HUES6 (cell line): ENCODE results near the gene CCNG1.
"Not testable (repeated sequence)": the region's sequence is repeated elsewhere in the genome, so short reads cannot be mapped to it uniquely, and the experiment has no call there.

Source experiments
- H3K27ac ChIP-seq: 2 replicates; pipeline ENCODE4 v1.7.0; 2013; ENCODE audit warnings: low read depth, mild to moderate bottlenecking, low read length, inconsistent platforms
- H3K27me3 ChIP-seq: 2 replicates; pipeline ENCODE4 v1.6.1; 2013; ENCODE audit warnings: low read length; ENCODE audit not compliant: control insufficient read depth, insufficient read depth
- H3K36me3 ChIP-seq: 2 replicates; pipeline ENCODE4 v1.6.1; 2013; ENCODE audit warnings: low read length; ENCODE audit not compliant: control insufficient read depth, insufficient read depth
- H3K4me1 ChIP-seq: 2 replicates; pipeline ENCODE4 v1.6.1; 2013; ENCODE audit warnings: low read length; ENCODE audit not compliant: control insufficient read depth, insufficient read depth
- H3K4me3 ChIP-seq: 2 replicates; pipeline ENCODE4 v1.5.1; 2013; ENCODE audit warnings: low read depth, low read length
- H3K9ac ChIP-seq: one replicate; pipeline ENCODE4 v1.6.1; 2013; ENCODE audit warnings: mild to moderate bottlenecking, low read length
- H3K9me3 ChIP-seq: 2 replicates; pipeline ENCODE4 v1.6.1; 2013; ENCODE audit warnings: low read depth, low read length; ENCODE audit not compliant: control insufficient read depth, insufficient read depth

The CCNG1 gene

GRCh38 chr5:163409384-163409783 is 28.0 kb upstream of the CCNG1 start:
- no peaks in the 10 kb centered on the region for H3K9me3 ChIP-seq
- H3K36me3 ChIP-seq: no peaks in the 10 kb centered on the region
- H3K27ac ChIP-seq: no peak overlapping the region
- H3K4me3 ChIP-seq: no peak overlapping the region
- H3K4me1 ChIP-seq: peaks cover 5% of the 10 kb centered on the region; the same call in 1 of the 2 replicates
- H3K27me3 ChIP-seq: no peaks in the 10 kb centered on the region
- H3K9ac ChIP-seq: no peak overlapping the region

GRCh38 chr5:163410505-163410904 is 26.9 kb upstream of the CCNG1 start:
- H3K27ac ChIP-seq: no peak overlapping the region
- H3K27me3 ChIP-seq: no peaks in the 10 kb centered on the region

DNA sequence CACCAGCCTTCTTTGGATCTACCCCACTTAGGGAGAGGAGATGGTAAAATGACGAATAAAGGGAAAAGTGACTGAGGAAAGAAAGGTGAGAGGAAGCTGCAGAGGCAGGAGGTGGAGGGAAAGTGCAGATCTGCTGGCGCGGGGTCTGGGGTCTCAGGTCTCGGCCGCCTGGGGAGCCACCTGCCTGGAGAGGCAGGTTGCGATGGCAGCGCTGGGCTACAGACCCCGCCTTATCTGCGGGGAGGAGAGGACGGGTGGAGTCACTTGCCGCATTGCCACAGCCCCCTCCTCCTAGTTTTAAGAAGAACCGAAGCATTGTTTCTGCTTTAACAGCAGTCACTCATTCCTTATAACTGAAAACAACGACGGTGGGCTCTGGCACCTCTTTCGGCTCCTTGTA is 21.7 kb upstream of the CCNG1 start:
- not testable (repeated sequence) for H3K27me3 ChIP-seq, H3K9ac ChIP-seq, H3K27ac ChIP-seq, H3K36me3 ChIP-seq, H3K9me3 ChIP-seq
- Histone ChIP-seq H3K4me3 (peak overlapping the region; percentile 12), H3K4me1 (peaks cover 11% of the 10 kb centered on the region; the same call in 1 of the 2 replicates)

More at GRCh38 chr5:163410505-163410904, 26.9 kb upstream of the CCNG1 start:
- no peaks in the 10 kb centered on the region for H3K9me3 ChIP-seq
- no peak overlapping the region for H3K9ac ChIP-seq
- H3K36me3 ChIP-seq: no peaks in the 10 kb centered on the region
- peaks cover 7% of the 10 kb centered on the region; the same call in 1 of the 2 replicates for H3K4me1 ChIP-seq
- H3K4me3 ChIP-seq: no peak overlapping the region

DNA sequence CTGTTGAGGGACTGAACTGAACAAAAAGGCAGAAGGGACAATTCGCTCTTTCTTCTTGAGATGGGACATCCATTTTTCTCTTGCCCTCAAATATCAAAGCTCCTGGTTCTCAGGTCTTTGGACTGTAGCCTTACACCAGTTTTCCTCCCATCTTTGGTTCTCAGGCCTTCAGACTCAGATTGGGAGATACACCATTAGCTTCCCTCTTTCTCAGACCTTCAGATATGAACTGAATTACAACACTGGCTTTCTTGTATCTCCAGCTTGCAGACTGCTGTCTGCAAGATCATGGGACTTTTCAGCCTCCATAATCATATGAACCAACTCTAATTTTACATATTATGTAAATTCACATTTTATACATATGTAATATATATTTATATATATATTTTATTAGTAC is 12.6 kb upstream of the CCNG1 start:
- Histone ChIP-seq H3K4me1 (no peaks in the 10 kb centered on the region), H3K9me3 (no peaks in the 10 kb centered on the region), H3K27me3 (no peaks in the 10 kb centered on the region), H3K9ac (no peak overlapping the region), H3K4me3 (no peak overlapping the region), H3K36me3 (no peaks in the 10 kb centered on the region), H3K27ac (no peak overlapping the region)

GRCh38 chr5:163426128-163426527 is 11.3 kb upstream of the CCNG1 start:
- H3K4me1 ChIP-seq, H3K36me3 ChIP-seq, H3K27me3 ChIP-seq, H3K27ac ChIP-seq, H3K9me3 ChIP-seq, H3K9ac ChIP-seq, H3K4me3 ChIP-seq: not testable (repeated sequence)

- no peak overlapping the region for H3K9ac ChIP-seq
- peaks cover 10% of the 10 kb centered on the region; the same call in 1 of the 2 replicates for H3K4me1 ChIP-seq
- no peak overlapping the region for H3K27ac ChIP-seq
- H3K9me3 ChIP-seq: no peaks in the 10 kb centered on the region
- no peaks in the 10 kb centered on the region for H3K27me3 ChIP-seq
- H3K4me3 ChIP-seq: no peak overlapping the region
- no peaks in the 10 kb centered on the region for H3K36me3 ChIP-seq
These were observed 4.9 kb upstream of the CCNG1 start for GRCh38 chr5:163432544-163432943.

DNA sequence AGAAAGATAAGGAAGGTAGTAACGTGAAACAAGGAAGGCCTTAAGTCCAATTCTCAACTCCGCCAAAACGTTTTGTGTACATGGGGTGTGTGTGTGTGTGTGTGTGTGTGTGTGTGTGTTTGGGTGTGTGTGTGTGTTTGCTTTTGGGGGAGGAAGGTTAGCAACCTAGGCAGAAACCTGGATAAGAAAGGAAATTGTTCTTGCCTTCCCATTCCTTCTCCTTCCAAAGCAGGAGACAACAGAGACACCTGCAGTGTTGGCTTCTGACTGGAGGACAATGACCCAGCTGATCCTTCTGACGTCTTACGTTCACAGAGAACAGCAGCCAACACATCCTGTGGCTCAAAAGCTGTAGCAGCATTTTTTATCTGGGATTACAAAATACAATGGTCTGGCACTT is 4.1 kb upstream of the CCNG1 start:
- Histone ChIP-seq H3K27ac (no peak overlapping the region), H3K9me3 (no peaks in the 10 kb centered on the region), H3K9ac (no peak overlapping the region), H3K4me1 (peaks cover 10% of the 10 kb centered on the region; the same call in 1 of the 2 replicates), H3K27me3 (no peaks in the 10 kb centered on the region), H3K4me3 (no peak overlapping the region), H3K36me3 (peaks cover 2% of the 10 kb centered on the region)

GRCh38 chr5:163434401-163434866 is 3.0 kb upstream of the CCNG1 start:
- no peaks in the 10 kb centered on the region for H3K9me3 ChIP-seq
- peaks cover 12% of the 10 kb centered on the region for H3K36me3 ChIP-seq
- H3K27ac ChIP-seq: no peak overlapping the region
- H3K27me3 ChIP-seq: no peaks in the 10 kb centered on the region
- H3K4me1 ChIP-seq: peaks cover 10% of the 10 kb centered on the region; the same call in 1 of the 2 replicates
- no peak overlapping the region for H3K4me3 ChIP-seq
- no peak overlapping the region for H3K9ac ChIP-seq

DNA sequence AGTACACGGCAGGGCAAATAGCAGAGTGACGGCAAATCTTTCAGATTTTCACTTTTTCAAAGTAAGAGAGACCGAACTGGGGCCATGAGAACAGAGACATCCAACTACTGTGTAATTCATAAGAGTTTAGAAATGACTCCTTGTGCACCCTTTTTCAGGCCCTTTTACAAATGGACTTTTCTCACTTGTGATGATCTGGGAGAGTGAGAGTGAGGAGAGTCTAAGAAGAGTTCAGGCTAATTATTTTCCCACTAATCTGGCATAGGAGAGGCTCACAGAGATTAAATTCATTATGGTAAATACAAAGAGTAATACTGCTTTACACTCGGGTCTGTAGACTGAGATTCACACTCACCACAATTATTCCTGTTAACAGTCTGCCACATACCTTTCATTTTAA is 880 bp upstream of the CCNG1 start:
- Histone ChIP-seq H3K4me1 (peaks cover 15% of the 10 kb centered on the region), H3K36me3 (peaks cover 32% of the 10 kb centered on the region), H3K9ac (peak overlapping the region; percentile 68), H3K9me3 (no peaks in the 10 kb centered on the region), H3K4me3 (peak overlapping the region; percentile 66), H3K27ac (peak overlapping the region; percentile 83), H3K27me3 (no peaks in the 10 kb centered on the region)

- Histone ChIP-seq H3K27me3 (no peaks in the 10 kb centered on the region), H3K4me3 (peak overlapping the region; percentile 66), H3K9ac (peak overlapping the region; percentile 68), H3K9me3 (no peaks in the 10 kb centered on the region), H3K4me1 (peaks cover 12% of the 10 kb centered on the region), H3K36me3 (peaks cover 37% of the 10 kb centered on the region), H3K27ac (peak overlapping the region; percentile 83)
These were observed 435 bp upstream of the CCNG1 start for GRCh38 chr5:163437011-163437308.

DNA sequence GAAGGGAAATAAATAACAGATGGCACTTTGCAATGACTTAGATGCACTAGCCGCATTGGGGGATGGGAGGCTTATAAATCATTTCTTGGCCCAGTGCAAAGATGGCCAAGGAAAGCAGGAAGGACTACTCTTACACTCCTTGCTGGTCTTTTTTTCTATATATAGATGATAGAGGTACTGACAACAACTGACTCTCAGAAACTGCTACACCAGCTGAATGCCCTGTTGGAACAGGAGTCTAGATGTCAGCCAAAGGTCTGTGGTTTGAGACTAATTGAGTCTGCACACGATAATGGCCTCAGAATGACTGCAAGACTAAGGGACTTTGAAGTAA is 1.7 kb downstream of the CCNG1 start:
- peaks cover 57% of the 10 kb centered on the region for H3K36me3 ChIP-seq
- peak overlapping the region; percentile 99; the same call in 1 of the 2 replicates for H3K27ac ChIP-seq
- no peaks in the 10 kb centered on the region for H3K27me3 ChIP-seq
- H3K4me3 ChIP-seq: peak overlapping the region; percentile 92
- peak overlapping the region; percentile 97 for H3K9ac ChIP-seq
- no peaks in the 10 kb centered on the region for H3K9me3 ChIP-seq
- peaks cover 12% of the 10 kb centered on the region for H3K4me1 ChIP-seq

DNA sequence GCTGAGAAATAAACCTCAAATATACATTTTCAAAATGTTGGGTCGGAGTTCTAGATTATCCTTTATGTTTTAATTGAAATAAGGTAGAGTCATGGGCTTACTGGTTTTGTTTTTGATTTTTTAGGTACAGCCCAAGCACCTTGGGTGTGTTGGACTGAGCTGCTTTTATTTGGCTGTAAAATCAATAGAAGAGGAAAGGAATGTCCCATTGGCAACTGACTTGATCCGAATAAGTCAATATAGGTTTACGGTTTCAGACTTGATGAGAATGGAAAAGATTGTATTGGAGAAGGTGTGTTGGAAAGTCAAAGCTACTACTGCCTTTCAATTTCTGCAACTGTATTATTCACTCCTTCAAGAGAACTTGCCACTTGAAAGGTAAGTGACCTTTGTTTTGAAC is 3.6 kb downstream of the CCNG1 start:
- Histone ChIP-seq H3K36me3 (peaks cover 76% of the 10 kb centered on the region), H3K9ac (no peak overlapping the region)

More for the DNA sequence above, 3.6 kb downstream of the CCNG1 start:
- Histone ChIP-seq H3K4me1 (peaks cover 12% of the 10 kb centered on the region), H3K27me3 (no peaks in the 10 kb centered on the region), H3K9me3 (no peaks in the 10 kb centered on the region), H3K4me3 (peak overlapping the region; percentile 92; the same call in 1 of the 2 replicates), H3K27ac (no peak overlapping the region)
